Measurements from ENCODE around the gene KLF11.

GRCh38 chr2:9995059-9995458, 48.3 kb upstream of the KLF11 start:
- TF ChIP-seq CTCF (IDR thresholded peaks at IDR 0.05) (no peak), POLR2AphosphoS5 (IDR thresholded peaks at IDR 0.05) (peak in 1 of 2 donors; percentile 26)

Data from upper lobe of left lung (tissue), 4 donors.